ENCODE measurements around the gene RAMAC.

RAMAC gene

DNA sequence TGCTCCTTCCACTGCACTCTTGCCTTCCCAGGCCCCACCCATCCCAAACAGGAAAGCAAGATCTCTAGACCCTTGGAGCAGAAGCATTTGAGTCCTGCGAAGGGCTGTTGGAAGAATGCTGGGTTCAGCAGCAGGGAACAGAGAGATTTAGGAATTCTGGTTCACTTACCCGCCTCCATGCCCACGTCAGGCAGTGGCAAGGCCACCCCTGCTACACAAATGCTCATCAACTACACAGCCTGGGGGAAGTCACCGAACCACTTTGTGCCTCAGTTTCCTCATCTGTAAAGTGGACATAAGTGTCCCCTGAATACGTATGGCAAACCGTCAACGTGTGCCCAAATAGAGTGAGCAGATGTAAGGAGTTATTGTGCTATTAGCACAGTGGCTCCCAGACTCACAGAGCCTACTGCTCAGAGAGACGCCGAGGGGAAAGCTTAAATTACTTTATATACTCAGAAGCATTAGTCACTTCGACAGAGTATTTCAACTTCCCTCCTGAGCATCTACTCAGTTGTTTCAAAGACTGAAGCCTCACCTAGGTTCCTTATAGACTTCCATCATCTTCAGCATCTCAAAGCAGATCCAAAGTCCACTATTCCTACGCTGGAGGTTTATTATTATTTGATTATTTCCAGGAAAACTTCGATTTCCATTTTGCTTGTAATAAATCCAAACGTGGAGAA is 34.4 kb upstream of the RAMAC start:
- H2BK5ac ChIP-seq (ENCODE audit: low read length): no peak overlapping the region
- H3K27me3 ChIP-seq (ENCODE audit: control insufficient read depth in 3 of 3, insufficient read depth in 3 of 3, low read depth in 1 of 3, low read length in 3 of 3): peaks cover 0 to 10% (median 7%) of the 10 kb centered on the region in 3 experiments
- H3K27ac ChIP-seq (replicated peaks; ENCODE audit: low read length): no peak overlapping the region
- H2BK15ac ChIP-seq (ENCODE audit: low read length): no peak overlapping the region
- DNase-seq (ENCODE audit: low spot score): no peak
- H3K9ac ChIP-seq (ENCODE audit: low read depth, low read length, poor library complexity): no peak overlapping the region
- no peaks in the 10 kb centered on the region for H3K79me1 ChIP-seq (ENCODE audit: low read depth, low read length)
- no peak overlapping the region for H3K14ac ChIP-seq (ENCODE audit: low read length)
- H3K23ac ChIP-seq (ENCODE audit: low read depth, low read length, poor library complexity): no peak overlapping the region
- H3K18ac ChIP-seq (ENCODE audit: low read length): no peak overlapping the region
- H3K4me3 ChIP-seq (ENCODE audit: low read length in 2 of 2): peak overlapping the region; percentile 48 to 89
- no peak overlapping the region for H2AK5ac ChIP-seq (ENCODE audit: low read depth, low read length)
- peak overlapping the region; percentile 63 for H3K4me2 ChIP-seq (ENCODE audit: insufficient read depth, low read length, poor library complexity, severe bottlenecking)
- no peak overlapping the region for H2BK12ac ChIP-seq (ENCODE audit: low read length)
- WGBS, 2 donors (ENCODE audit: extremely low coverage in 2 of 2, insufficient read length in 2 of 2, insufficient replicate concordance in 1 of 2): no CpG with 5 or more reads among the region's 13 CpGs
- H2BK120ac ChIP-seq (ENCODE audit: low read depth, low read length): no peak overlapping the region
- peak overlapping the region; percentile 88 for H2AFZ ChIP-seq (ENCODE audit: low read length)
- H3K9me3 ChIP-seq (replicated peaks in 1 of 2; ENCODE audit: control insufficient read depth in 2 of 2, insufficient read depth in 1 of 2, low read depth in 1 of 2, low read length in 2 of 2): no peaks in the 10 kb centered on the region
- no peaks in the 10 kb centered on the region for H3K4me1 ChIP-seq (ENCODE audit: control insufficient read depth in 2 of 2, insufficient read depth in 1 of 2, low read depth in 1 of 2, low read length in 2 of 2)
- H4K8ac ChIP-seq (ENCODE audit: low read depth, low read length): no peak overlapping the region
- no peaks in the 10 kb centered on the region for H3K36me3 ChIP-seq (replicated peaks in 1 of 2; ENCODE audit: control insufficient read depth in 2 of 2, insufficient read depth in 2 of 2, low read length in 2 of 2)
- no peak overlapping the region for H3K4ac ChIP-seq (ENCODE audit: low read length)
- H4K91ac ChIP-seq (ENCODE audit: low read depth, low read length, poor library complexity): no peak overlapping the region

DNA sequence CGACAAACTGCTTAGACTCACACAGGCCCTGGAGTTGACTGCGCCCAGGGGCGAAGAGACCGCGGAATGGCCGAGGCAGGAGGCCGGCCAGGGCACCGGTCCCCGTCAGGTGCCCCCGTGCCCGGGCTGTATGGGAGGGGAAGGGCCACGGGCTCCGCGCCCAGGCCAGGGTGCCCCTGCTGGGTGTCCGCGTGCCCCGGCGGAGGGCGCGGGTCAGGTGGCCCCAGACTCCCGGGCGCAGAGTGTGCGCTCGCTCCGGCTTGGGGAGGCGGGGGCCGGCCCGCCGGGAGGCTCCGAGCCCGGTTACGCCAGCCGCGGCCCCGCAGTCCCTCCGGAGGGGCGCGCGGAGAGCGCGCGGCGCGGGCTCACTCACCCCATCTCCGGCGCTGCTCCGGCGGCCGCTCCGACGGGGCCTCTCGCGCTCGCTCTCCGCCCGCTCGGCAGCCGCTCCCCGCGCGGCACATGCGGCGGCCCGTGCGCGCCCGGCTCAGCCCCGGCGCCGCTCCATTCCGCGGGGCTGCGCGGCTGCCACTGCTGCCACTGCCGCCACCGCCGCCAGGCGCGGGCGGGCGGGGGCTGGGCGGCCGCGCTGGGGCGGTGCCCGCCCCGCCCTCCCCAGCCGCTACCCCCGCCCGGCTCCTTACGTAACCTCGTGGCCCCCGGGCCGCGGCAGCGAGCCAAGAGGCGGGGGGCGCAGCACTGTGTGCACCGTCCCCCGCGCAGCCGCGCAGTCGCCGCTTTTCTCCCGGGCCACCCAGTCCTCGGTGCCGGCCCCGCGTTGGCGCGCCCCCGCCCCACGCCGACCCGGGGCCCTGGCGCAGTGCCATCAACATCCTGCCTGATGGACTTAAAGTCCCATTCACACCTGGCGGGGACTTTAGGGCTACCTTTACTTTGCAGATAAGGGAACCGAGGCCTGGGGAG is 33.6 kb upstream of the RAMAC start, which contains the start of gene HOMER2:
Gene HOMER2, minus strand, starts transcription at position 563 of the 924 bp plus-strand sequence. Its CDS starts 185 bp downstream, at position 378.
- Histone ChIP-seq H3K4ac (ENCODE audit: low read length) (no peak within 1 kb of the TSS), H3K36me3 (replicated peaks in 1 of 2; ENCODE audit: control insufficient read depth in 2 of 2, insufficient read depth in 2 of 2, low read length in 2 of 2) (no peaks in the 10 kb centered on the region), H3K79me1 (ENCODE audit: low read depth, low read length) (no peaks in the 10 kb centered on the region), H3K9ac (ENCODE audit: low read depth, low read length, poor library complexity) (peak within 1 kb of the TSS; percentile 40), H2BK120ac (ENCODE audit: low read depth, low read length) (no peak within 1 kb of the TSS), H3K23ac (ENCODE audit: low read depth, low read length, poor library complexity) (no peak within 1 kb of the TSS), H3K27ac (replicated peaks; ENCODE audit: low read length) (no peak within 1 kb of the TSS), H3K14ac (ENCODE audit: low read length) (peak within 1 kb of the TSS; percentile 51), H2AK5ac (ENCODE audit: low read depth, low read length) (no peak within 1 kb of the TSS), H3K9me3 (replicated peaks in 1 of 2; ENCODE audit: control insufficient read depth in 2 of 2, insufficient read depth in 1 of 2, low read depth in 1 of 2, low read length in 2 of 2) (no peaks in the 10 kb centered on the region), H2AFZ (ENCODE audit: low read length) (peak within 1 kb of the TSS; percentile 88), H3K4me2 (ENCODE audit: insufficient read depth, low read length, poor library complexity, severe bottlenecking) (peak within 1 kb of the TSS; percentile 63), H4K8ac (ENCODE audit: low read depth, low read length) (no peak within 1 kb of the TSS), H4K91ac (ENCODE audit: low read depth, low read length, poor library complexity) (no peak within 1 kb of the TSS), H3K4me1 (ENCODE audit: control insufficient read depth in 2 of 2, insufficient read depth in 1 of 2, low read depth in 1 of 2, low read length in 2 of 2) (no peaks in the 10 kb centered on the region), H2BK15ac (ENCODE audit: low read length) (no peak within 1 kb of the TSS), H3K4me3 (ENCODE audit: low read length in 2 of 2) (peak within 1 kb of the TSS; percentile 48 to 89), H3K18ac (ENCODE audit: low read length) (peak within 1 kb of the TSS; percentile 84), H2BK5ac (ENCODE audit: low read length) (no peak within 1 kb of the TSS), H2BK12ac (ENCODE audit: low read length) (no peak within 1 kb of the TSS), H3K27me3 (ENCODE audit: control insufficient read depth in 3 of 3, insufficient read depth in 3 of 3, low read depth in 1 of 3, low read length in 3 of 3) (peaks cover 0 to 10% (median 7%) of the 10 kb centered on the region in 3 experiments)
- WGBS, 2 donors (ENCODE audit: extremely low coverage in 2 of 2, insufficient read length in 2 of 2, insufficient replicate concordance in 1 of 2): no CpG with 5 or more reads among the region's 119 CpGs
- DNase-seq (ENCODE audit: low spot score): peak; percentile 40

DNA sequence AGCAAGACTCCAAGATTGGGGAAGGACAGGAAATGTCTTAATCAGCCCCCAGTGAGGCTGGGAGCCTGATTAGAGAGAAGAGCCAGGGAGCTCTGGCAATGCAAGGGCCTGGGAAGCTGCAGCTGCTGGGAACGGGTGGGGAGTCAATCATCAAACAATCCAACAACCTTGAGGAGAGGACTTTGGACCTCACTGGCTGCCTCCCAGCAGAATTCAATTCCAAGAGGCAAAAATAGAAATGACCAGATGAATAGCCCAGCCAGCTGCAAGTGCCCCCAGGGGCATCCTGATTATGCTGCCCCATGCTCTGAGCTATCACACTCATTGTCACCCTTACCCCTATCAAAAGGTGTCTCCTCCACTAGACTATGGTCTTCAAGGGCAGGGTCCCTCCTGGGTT is 27.4 kb upstream of the RAMAC start:
- no peak overlapping the region for H2AFZ ChIP-seq (ENCODE audit: low read length)
- H2BK5ac ChIP-seq (ENCODE audit: low read length): no peak overlapping the region
- H3K4me3 ChIP-seq (ENCODE audit: low read length in 2 of 2): no peak overlapping the region
- H2BK15ac ChIP-seq (ENCODE audit: low read length): no peak overlapping the region
- no peak overlapping the region for H3K27ac ChIP-seq (replicated peaks; ENCODE audit: low read length)
- peaks cover 2 to 6% of the 10 kb centered on the region in 2 donors for H3K36me3 ChIP-seq (replicated peaks in 1 of 2; ENCODE audit: control insufficient read depth in 2 of 2, insufficient read depth in 2 of 2, low read length in 2 of 2)
- H3K14ac ChIP-seq (ENCODE audit: low read length): no peak overlapping the region
- H2BK12ac ChIP-seq (ENCODE audit: low read length): no peak overlapping the region
- no peak overlapping the region for H3K4me2 ChIP-seq (ENCODE audit: insufficient read depth, low read length, poor library complexity, severe bottlenecking)
- H3K4me1 ChIP-seq (ENCODE audit: control insufficient read depth in 2 of 2, insufficient read depth in 1 of 2, low read depth in 1 of 2, low read length in 2 of 2): peaks cover 0 to 3% of the 10 kb centered on the region in 2 donors
- no peaks in the 10 kb centered on the region for H3K79me1 ChIP-seq (ENCODE audit: low read depth, low read length)
- no peak for DNase-seq (ENCODE audit: low spot score)
- no peaks in the 10 kb centered on the region for H3K27me3 ChIP-seq (ENCODE audit: control insufficient read depth in 3 of 3, insufficient read depth in 3 of 3, low read depth in 1 of 3, low read length in 3 of 3)
- no CpG with 5 or more reads among the region's 1 CpG for WGBS, 2 donors (ENCODE audit: extremely low coverage in 2 of 2, insufficient read length in 2 of 2, insufficient replicate concordance in 1 of 2)
- H2BK120ac ChIP-seq (ENCODE audit: low read depth, low read length): no peak overlapping the region
- H2AK5ac ChIP-seq (ENCODE audit: low read depth, low read length): no peak overlapping the region
- H3K9ac ChIP-seq (ENCODE audit: low read depth, low read length, poor library complexity): no peak overlapping the region
- H3K4ac ChIP-seq (ENCODE audit: low read length): no peak overlapping the region
- H4K8ac ChIP-seq (ENCODE audit: low read depth, low read length): no peak overlapping the region
- no peak overlapping the region for H3K18ac ChIP-seq (ENCODE audit: low read length)
- H3K9me3 ChIP-seq (replicated peaks in 1 of 2; ENCODE audit: control insufficient read depth in 2 of 2, insufficient read depth in 1 of 2, low read depth in 1 of 2, low read length in 2 of 2): no peaks in the 10 kb centered on the region
- no peak overlapping the region for H3K23ac ChIP-seq (ENCODE audit: low read depth, low read length, poor library complexity)
- no peak overlapping the region for H4K91ac ChIP-seq (ENCODE audit: low read depth, low read length, poor library complexity)

DNA sequence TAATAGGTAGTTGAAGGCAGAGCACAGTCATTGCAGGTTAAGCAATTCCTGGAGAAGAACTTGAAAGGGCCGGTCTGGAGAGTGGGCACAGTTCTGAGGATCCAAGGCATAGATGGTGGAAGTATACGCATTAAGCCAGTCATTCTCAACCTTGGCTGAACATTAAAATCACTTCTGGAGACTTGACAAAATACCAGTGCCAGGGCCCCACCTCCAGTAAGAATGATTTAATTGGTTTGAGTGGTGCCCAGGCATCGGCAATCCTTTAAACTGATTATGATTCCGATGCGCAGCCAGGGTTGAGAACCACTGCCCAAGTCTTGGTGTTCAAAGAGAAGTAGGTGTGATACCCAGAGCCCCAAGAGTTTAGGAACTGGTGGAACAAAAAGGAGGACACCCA is 26.6 kb upstream of the RAMAC start:
- Histone ChIP-seq H3K27me3 (ENCODE audit: control insufficient read depth in 3 of 3, insufficient read depth in 3 of 3, low read depth in 1 of 3, low read length in 3 of 3) (no peaks in the 10 kb centered on the region), H3K4me1 (ENCODE audit: control insufficient read depth in 2 of 2, insufficient read depth in 1 of 2, low read depth in 1 of 2, low read length in 2 of 2) (peaks cover 0 to 3% of the 10 kb centered on the region in 2 donors), H3K18ac (ENCODE audit: low read length) (no peak overlapping the region), H3K9ac (ENCODE audit: low read depth, low read length, poor library complexity) (no peak overlapping the region), H3K4me2 (ENCODE audit: insufficient read depth, low read length, poor library complexity, severe bottlenecking) (no peak overlapping the region), H3K23ac (ENCODE audit: low read depth, low read length, poor library complexity) (no peak overlapping the region), H3K36me3 (replicated peaks in 1 of 2; ENCODE audit: control insufficient read depth in 2 of 2, insufficient read depth in 2 of 2, low read length in 2 of 2) (peaks cover 2 to 6% of the 10 kb centered on the region in 2 donors), H3K9me3 (replicated peaks in 1 of 2; ENCODE audit: control insufficient read depth in 2 of 2, insufficient read depth in 1 of 2, low read depth in 1 of 2, low read length in 2 of 2) (no peaks in the 10 kb centered on the region), H3K27ac (replicated peaks; ENCODE audit: low read length) (no peak overlapping the region), H4K8ac (ENCODE audit: low read depth, low read length) (no peak overlapping the region), H2BK15ac (ENCODE audit: low read length) (no peak overlapping the region), H3K4me3 (ENCODE audit: low read length in 2 of 2) (no peak overlapping the region), H4K91ac (ENCODE audit: low read depth, low read length, poor library complexity) (no peak overlapping the region), H2BK12ac (ENCODE audit: low read length) (no peak overlapping the region), H3K4ac (ENCODE audit: low read length) (no peak overlapping the region), H2BK120ac (ENCODE audit: low read depth, low read length) (no peak overlapping the region), H2AFZ (ENCODE audit: low read length) (no peak overlapping the region), H2BK5ac (ENCODE audit: low read length) (no peak overlapping the region), H3K14ac (ENCODE audit: low read length) (no peak overlapping the region), H3K79me1 (ENCODE audit: low read depth, low read length) (no peaks in the 10 kb centered on the region), H2AK5ac (ENCODE audit: low read depth, low read length) (no peak overlapping the region)
- no CpG with 5 or more reads among the region's 5 CpGs for WGBS, 2 donors (ENCODE audit: extremely low coverage in 2 of 2, insufficient read length in 2 of 2, insufficient replicate concordance in 1 of 2)
- no peak for DNase-seq (ENCODE audit: low spot score)

Measured in neuronal stem cell (in vitro differentiated cells).